Fibroblast of gingiva (primary cell): ENCODE results near the gene GPBAR1.

Experiments used
- DNase-seq: peaks from one replicate; pipeline ENCODE4 v3.0.0-alpha.2; 2011; ENCODE audit warnings: low read depth

Gene GPBAR1

DNA sequence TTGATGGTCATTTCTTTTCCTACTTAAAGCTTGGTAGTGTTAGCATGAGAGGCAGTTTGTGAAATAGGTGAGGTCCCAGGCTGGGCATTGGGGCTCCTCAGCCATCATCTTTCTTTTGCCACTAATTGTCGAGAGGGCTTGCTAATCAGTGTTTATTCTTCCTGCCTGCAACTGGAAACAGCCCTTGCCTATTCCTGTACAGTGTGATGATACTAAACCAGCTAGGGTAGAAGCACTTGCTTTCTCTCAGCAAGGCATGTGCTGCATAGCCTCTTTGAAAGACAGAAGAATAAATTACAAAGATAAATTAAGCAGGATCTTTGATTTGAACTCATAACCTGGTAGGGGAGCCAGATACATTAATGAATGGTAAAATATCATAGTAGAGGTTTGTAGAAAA lies 16.6 kb upstream of the GPBAR1 start:
- no peak for DNase-seq

- no peak for DNase-seq
Measured at GRCh38 chr2:218244665-218245064, 16.1 kb upstream of the GPBAR1 start.

DNA sequence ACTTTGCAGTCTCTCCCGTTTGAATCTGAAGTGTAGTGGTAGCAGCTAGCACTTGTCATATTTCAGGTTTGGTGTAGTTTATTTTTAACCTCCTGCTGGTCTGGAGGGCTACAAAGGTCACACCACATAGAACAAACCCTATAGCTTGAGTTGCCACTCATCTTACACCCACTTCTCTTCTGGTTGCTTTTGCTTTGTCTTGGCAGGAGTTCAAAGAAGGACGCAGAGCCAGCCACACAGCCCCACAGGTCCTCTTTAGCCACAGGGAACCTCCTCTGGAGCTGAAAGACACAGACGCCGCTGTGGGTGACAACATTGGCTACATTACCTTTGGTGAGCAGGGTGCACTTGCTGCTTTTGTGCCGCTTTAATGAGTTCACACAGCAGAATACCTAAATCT lies 15.6 kb upstream of the GPBAR1 start:
- no peak for DNase-seq

- DNase-seq, result no peak
Measured at GRCh38 chr2:218249691-218250090, 11.1 kb upstream of the GPBAR1 start.

DNA sequence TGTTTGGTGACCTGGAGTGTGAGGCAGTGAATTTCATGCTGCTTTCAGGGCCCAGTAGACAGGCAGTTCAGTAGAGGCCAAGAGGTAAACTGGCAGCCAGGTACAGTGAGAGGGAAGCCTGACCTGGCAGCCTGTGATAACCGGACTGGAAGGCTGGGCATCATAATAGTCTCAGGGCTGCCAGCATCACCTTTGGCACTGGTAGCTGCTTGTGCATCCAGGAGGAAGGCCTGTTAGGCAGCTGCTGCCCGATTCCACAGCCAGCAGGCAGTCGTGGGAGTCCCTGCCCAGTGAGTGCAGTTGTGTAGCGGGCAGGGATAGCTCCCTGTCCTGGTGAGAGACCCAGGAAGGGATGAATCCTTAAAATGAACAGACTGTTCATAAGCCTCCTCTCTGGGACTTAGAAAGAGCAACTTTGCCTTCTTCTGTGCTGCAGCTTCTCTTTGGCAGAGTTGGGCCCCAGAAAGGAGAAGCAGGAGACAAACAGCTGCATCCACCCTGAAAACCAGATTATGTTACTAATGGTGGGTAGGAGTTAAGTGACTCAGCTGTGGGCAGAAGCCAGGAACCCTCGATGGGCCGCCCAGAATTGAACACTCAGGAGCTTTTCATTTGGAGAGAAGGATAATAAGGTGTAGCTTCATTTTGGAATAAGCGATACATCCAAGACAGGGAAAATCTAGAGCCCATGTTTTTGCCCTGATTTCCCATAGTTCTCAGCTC lies 8.1 kb upstream of the GPBAR1 start:
- DNase-seq, result no peak

- DNase-seq, result no peak
Measured at GRCh38 chr2:218253232-218253625, 7.6 kb upstream of the GPBAR1 start.

DNA sequence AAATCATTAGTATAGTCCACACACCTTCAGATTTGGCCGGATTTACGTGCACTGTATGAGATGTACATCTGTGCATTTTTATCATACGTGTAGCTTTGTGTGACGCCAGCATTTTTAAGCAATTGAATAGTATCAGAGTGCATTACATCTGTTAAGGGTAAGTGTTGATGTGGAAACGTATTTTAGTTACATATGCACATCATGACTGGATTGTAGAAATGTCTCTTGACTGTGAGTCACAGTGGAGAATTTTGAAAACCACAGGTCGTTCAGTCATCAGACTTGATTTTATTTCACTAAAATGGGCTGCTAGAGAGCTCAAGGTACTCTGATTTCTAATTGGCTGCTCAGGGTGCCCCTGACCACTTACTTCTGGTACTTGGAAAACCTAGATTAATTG lies 5.4 kb upstream of the GPBAR1 start:
- DNase-seq, result peak; percentile 29

GRCh38 chr2:218256612-218257350 lies 4.0 kb upstream of the GPBAR1 start:
- no peak for DNase-seq

DNA sequence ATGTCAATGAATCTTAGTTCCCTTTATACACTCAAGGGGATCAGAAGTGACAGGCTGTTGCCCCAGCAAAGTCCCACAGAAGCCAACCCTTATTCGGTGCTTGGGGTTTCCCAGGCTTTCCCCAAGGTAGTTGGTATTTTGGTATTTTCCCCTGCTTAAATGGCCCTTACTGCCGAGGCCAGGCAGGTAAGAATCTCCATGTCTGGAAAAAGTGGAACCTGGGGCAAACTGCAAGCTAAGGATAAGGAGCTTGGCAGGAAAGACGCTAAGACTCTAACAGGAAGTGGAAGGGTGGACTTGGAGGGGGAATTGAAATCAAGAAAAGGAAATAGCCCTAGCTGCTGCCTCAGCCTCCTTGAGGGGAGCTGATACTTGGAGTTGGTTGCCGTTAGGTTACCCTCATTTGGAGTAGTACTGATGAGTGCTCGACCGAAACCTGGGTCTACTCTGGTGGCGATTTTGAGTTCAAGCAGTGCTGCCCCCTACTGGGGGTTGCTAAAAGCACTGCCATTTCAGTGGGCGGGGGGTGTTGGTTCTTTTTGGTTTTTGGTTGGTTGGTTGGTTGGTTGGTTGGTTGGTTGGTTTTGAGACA lies 3.3 kb upstream of the GPBAR1 start:
- no peak for DNase-seq

DNA sequence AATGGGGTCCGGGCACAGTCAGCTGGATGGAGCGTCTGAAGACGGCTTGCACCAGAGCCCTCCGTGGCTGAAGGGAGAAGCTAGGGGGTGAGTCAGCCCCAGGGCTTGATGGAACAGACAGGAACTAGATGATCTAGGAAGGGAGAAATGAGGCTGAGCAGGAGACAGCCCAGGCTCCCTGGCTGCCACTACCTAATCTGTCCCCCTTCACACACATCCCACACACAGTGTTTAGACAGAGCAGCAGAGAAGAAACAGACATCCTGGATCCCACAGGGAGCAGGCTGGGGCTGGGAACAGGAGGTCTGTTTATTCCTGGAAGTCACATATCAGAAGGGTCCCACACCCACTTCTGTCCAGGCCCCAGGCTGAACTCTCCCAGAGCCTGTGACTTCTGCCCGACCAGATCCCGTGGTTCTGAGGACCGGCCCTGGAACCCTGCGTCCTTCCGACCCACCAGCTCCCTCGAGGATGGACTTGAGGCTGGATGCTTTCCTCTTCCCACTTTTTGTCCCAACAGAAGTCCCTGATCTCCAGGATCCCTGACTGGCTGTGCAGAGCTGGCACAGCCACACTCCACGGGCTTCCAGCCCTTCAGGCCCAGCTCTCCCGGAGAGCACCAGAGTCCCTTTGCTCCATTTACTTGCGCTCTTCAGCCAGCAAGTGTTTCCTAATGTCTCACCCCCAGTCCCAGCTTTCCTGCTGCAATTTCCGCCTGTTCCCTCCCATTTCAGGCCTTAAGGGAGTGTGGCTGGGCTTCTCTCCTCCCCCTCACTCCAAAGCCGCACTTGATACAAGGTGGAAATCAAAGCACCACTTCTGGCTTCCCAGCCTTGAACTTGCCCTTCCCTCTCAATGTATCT lies 1.5 kb upstream of the GPBAR1 start:
- DNase-seq, result peak; percentile 70

- DNase-seq, result no peak
Measured at GRCh38 chr2:218260166-218260565, 649 bp upstream of the GPBAR1 start.

DNA sequence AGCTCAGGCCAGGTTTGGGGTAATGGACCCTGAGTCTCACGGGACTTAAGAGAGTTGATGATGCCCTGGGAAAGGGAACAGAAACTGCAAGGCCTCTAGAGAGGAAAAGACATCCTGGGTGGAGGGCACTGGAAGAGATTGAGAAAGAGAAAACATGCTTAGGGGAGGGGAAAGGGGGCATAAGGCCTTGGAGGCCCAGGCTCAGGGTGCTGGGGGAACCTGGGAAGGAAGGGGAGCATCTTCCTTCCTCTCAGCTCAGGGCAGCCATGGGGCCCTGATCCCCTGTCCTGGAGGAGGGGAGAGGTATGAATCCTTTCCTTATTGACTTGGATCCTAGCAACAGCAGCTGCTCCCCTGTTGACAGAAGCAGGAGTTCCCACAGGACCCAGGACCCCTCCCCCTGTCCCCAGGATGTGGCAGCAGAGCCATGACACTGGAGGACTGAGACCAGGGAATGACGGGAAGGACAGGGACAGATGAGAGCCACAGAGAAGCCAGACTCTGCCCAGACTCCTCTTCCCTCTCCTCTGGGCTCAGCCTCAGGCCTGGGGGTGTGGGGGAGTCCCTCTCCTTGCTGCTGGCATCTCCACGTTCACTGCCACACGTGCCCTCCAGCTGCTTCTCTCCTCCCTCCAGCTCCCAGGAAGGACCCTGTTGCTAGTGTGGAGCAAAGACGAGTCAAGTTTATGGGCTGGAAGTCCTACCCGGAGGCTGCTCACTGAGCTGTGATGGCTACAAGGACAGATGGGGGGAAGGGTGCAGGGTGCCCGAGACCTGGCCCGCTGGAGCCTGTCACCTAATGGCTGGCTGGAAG lies 815 bp downstream of the GPBAR1 start:
- DNase-seq, result no peak

DNA sequence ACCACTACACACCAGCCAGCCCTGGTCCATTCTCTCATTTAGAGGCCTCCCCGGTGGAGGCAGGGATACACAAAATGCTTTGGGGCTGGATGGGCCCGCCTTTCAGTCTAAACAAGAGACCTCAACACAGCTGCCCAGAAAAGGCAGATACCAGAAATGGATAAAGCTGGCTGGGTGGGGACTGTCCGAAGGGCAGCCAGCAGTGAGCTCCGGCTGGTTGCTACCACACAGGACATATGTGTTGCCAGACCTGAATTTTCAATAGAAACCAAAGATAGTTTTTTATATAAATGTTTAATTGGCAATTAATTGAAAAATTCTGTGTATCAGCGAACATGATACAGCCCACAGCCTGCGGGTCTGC lies 1.4 kb downstream of the GPBAR1 start:
- no peak for DNase-seq

GRCh38 chr2:218262631-218263586 lies 2.1 kb downstream of the GPBAR1 start:
- no peak for DNase-seq

GRCh38 chr2:218263817-218264641 lies 3.2 kb downstream of the GPBAR1 start:
- no peak for DNase-seq

DNA sequence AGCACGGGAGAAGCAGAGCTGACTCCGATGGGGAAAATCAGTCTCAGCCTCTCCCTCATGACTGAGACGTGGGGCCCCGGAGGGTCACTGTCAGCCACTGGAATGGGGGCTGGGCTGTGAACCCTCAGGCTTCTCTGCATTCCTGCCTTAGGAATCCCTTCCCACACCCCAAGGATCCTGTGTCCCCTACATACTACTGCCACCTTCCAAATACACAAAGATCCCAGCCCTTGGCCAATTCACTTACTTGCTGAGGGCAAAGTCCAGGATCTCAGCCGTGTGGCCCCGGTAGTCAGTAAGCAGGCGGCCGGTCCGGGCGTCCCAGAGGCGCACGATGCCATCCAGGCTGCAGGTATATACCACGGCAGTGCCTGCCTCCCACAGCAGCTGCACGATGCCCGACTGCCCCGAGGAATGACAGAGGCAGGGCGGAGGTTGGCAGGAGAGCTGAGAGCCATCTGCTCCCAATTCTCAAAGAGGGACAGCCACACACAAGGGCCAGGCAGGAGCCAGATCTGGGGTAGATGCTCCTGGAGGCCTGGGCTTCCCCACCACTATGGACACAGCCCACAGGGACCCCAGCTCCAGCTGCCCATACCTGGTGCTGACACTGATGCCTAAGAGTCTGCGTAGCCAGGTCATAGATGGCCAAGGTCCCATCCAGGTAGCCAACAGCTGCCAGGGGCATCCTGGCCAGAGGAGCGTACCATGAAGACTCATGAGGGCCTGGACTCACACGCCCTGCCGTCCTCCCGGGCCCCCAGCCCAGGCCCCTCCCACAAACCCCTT lies 4.2 kb downstream of the GPBAR1 start:
- DNase-seq, result no peak

- no peak for DNase-seq
Measured at GRCh38 chr2:218265626-218266025, 4.8 kb downstream of the GPBAR1 start.

DNA sequence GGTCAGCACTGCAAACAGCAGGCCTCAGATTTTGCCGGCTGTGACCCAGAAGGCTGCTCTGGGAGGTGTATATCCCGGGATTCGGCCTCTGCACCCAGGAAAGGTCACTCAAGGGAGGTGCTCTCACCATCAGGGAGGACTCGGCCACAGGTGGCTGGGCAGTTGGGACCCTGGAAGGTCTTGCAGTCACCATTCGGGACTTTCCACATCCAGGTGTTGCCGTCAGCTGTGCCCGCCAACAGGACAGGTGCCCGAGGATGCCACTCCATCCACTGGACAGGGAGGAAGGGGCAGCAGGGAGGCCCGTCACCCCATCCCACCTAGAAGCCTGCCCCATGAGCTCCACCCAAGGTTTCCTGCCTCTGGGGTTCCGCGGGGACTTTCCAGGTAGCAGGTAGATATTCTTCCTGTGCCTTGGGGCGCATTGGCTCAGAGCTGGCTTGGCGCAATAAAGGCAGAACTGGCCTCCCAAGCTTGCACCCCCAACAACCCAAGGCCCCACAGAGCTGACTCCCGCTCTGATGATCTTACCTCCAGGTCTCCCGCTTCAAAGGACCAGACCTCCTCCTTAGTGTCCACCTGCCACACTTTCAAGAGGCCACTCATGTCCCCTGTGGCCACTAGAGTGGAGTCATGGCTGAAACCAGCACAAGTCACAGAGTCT lies 5.6 kb downstream of the GPBAR1 start:
- DNase-seq, result no peak
